Measurements from ENCODE around the gene POLRMT.
A peak's percentile ranks its signal among the peaks of the same experiment; 100 is the strongest.
"Not testable (repeated sequence)": the region's sequence is repeated elsewhere in the genome, so short reads cannot be mapped to it uniquely, and the experiment has no call there.

Gene POLRMT

GRCh38 chr19:585551-586110, 47.7 kb downstream of the POLRMT start:
- peak in 1 of 2 donors; percentile 15 for ATAC-seq (replicated peaks)
- H3K36me3 Mint-ChIP-seq, result peaks cover 6 to 15% of the 10 kb centered on the region in 2 donors
- peaks cover 11 to 20% of the 10 kb centered on the region in 2 donors for H3K4me1 Mint-ChIP-seq

GRCh38 chr19:585146-585545, 48.2 kb downstream of the POLRMT start:
- Mint-ChIP-seq H3K4me1 (peaks cover 11 to 20% of the 10 kb centered on the region in 2 donors), H3K27ac (peak overlapping the region; percentile 75), H3K36me3 (peaks cover 7 to 19% of the 10 kb centered on the region in 2 donors), H3K27me3 (peaks cover 9 to 14% of the 10 kb centered on the region in 2 donors)
- DNase-seq; H3K9me3 Mint-ChIP-seq; ATAC-seq (replicated peaks); H3K4me3 Mint-ChIP-seq: not testable (repeated sequence)

More at GRCh38 chr19:585551-586110, 47.7 kb downstream of the POLRMT start:
- no peak overlapping the region for H3K4me3 Mint-ChIP-seq
- peak overlapping the region; percentile 20 for H3K27ac Mint-ChIP-seq
- peaks cover 9 to 14% of the 10 kb centered on the region in 2 donors for H3K27me3 Mint-ChIP-seq
- DNase-seq, result no peak
- H3K9me3 Mint-ChIP-seq, result no peaks in the 10 kb centered on the region

GRCh38 chr19:584240-585001, 48.9 kb downstream of the POLRMT start:
- Mint-ChIP-seq H3K27me3 (peaks cover 9 to 14% of the 10 kb centered on the region in 2 donors), H3K27ac (peak overlapping the region; percentile 82), H3K9me3 (no peaks in the 10 kb centered on the region), H3K4me3 (peak overlapping the region in 1 of 2 donors; percentile 52), H3K36me3 (peaks cover 8 to 25% of the 10 kb centered on the region in 2 donors), H3K4me1 (peaks cover 11 to 20% of the 10 kb centered on the region in 2 donors)
- DNase-seq (no peak), ATAC-seq (replicated peaks) (peak; percentile 72 to 81)

- H3K27ac Mint-ChIP-seq, result peak overlapping the region; percentile 25
- peak overlapping the region in 1 of 2 donors; percentile 52 for H3K4me3 Mint-ChIP-seq
- peaks cover 8 to 27% of the 10 kb centered on the region in 2 donors for H3K36me3 Mint-ChIP-seq
- peaks cover 11 to 18% of the 10 kb centered on the region in 2 donors for H3K4me1 Mint-ChIP-seq
- DNase-seq, result no peak
- ATAC-seq (replicated peaks), result no peak
- peaks cover 9 to 10% of the 10 kb centered on the region in 2 donors for H3K27me3 Mint-ChIP-seq
- H3K9me3 Mint-ChIP-seq, result no peaks in the 10 kb centered on the region
These were observed 49.4 kb downstream of the POLRMT start for GRCh38 chr19:583968-584239.

GRCh38 chr19:583198-583967, 50.0 kb downstream of the POLRMT start:
- no peak for ATAC-seq (replicated peaks)
- Mint-ChIP-seq H3K27ac (peak overlapping the region; percentile 14), H3K36me3 (peaks cover 8 to 28% of the 10 kb centered on the region in 2 donors), H3K4me1 (peaks cover 11 to 13% of the 10 kb centered on the region in 2 donors), H3K27me3 (peaks cover 5% of the 10 kb centered on the region in 2 donors), H3K9me3 (no peaks in the 10 kb centered on the region), H3K4me3 (peak overlapping the region in 1 of 2 donors; percentile 52)
- no peak for DNase-seq

GRCh38 chr19:582497-583197, 50.7 kb downstream of the POLRMT start:
- no peak overlapping the region for H3K4me3 Mint-ChIP-seq
- no peaks in the 10 kb centered on the region for H3K9me3 Mint-ChIP-seq
- no peak for ATAC-seq (replicated peaks)
- DNase-seq, result no peak
- H3K4me1 Mint-ChIP-seq, result peaks cover 8 to 9% of the 10 kb centered on the region in 2 donors
- no peak overlapping the region for H3K27ac Mint-ChIP-seq
- no peaks in the 10 kb centered on the region for H3K27me3 Mint-ChIP-seq
- H3K36me3 Mint-ChIP-seq, result peaks cover 11 to 31% of the 10 kb centered on the region in 2 donors

- Mint-ChIP-seq H3K27me3 (no peaks in the 10 kb centered on the region), H3K4me3 (no peak overlapping the region), H3K27ac (no peak overlapping the region), H3K9me3 (no peaks in the 10 kb centered on the region), H3K4me1 (peaks cover 10 to 14% of the 10 kb centered on the region in 2 donors), H3K36me3 (peaks cover 12 to 35% of the 10 kb centered on the region in 2 donors)
- DNase-seq (no peak), ATAC-seq (replicated peaks) (no peak)
These were observed 51.8 kb downstream of the POLRMT start for GRCh38 chr19:581399-582111.

- Mint-ChIP-seq H3K27ac (no peak overlapping the region), H3K4me1 (peaks cover 13 to 25% of the 10 kb centered on the region in 2 donors), H3K4me3 (no peak overlapping the region), H3K27me3 (no peaks in the 10 kb centered on the region), H3K36me3 (peaks cover 13 to 35% of the 10 kb centered on the region in 2 donors), H3K9me3 (no peaks in the 10 kb centered on the region)
- DNase-seq, result no peak
- ATAC-seq (replicated peaks), result no peak
These were observed 53.0 kb downstream of the POLRMT start for GRCh38 chr19:580274-580835.

GRCh38 chr19:579842-580155, 53.5 kb downstream of the POLRMT start:
- H3K9me3 Mint-ChIP-seq, result no peaks in the 10 kb centered on the region
- peaks cover 15 to 40% of the 10 kb centered on the region in 2 donors for H3K36me3 Mint-ChIP-seq
- no peak overlapping the region for H3K27ac Mint-ChIP-seq
- no peak for DNase-seq
- no peak overlapping the region for H3K4me3 Mint-ChIP-seq
- ATAC-seq (replicated peaks), result no peak
- H3K27me3 Mint-ChIP-seq, result no peaks in the 10 kb centered on the region
- peaks cover 18 to 31% of the 10 kb centered on the region in 2 donors for H3K4me1 Mint-ChIP-seq

GRCh38 chr19:579111-579841, 54.1 kb downstream of the POLRMT start:
- Mint-ChIP-seq H3K4me1 (peaks cover 20 to 33% of the 10 kb centered on the region in 2 donors), H3K27ac (no peak overlapping the region), H3K4me3 (no peak overlapping the region), H3K36me3 (peaks cover 17 to 43% of the 10 kb centered on the region in 2 donors), H3K27me3 (no peaks in the 10 kb centered on the region), H3K9me3 (no peaks in the 10 kb centered on the region)
- DNase-seq (no peak), ATAC-seq (replicated peaks) (no peak)

- Mint-ChIP-seq H3K4me1 (peaks cover 19 to 38% of the 10 kb centered on the region in 2 donors), H3K4me3 (no peak overlapping the region), H3K27ac (no peak overlapping the region), H3K36me3 (peaks cover 16 to 34% of the 10 kb centered on the region in 2 donors), H3K9me3 (no peaks in the 10 kb centered on the region), H3K27me3 (no peaks in the 10 kb centered on the region)
- DNase-seq (no peak), ATAC-seq (replicated peaks) (no peak)
These were observed 55.6 kb downstream of the POLRMT start for GRCh38 chr19:577439-578392.

- Mint-ChIP-seq H3K4me3 (no peak overlapping the region), H3K9me3 (no peaks in the 10 kb centered on the region), H3K27ac (no peak overlapping the region)
These were observed 56.4 kb downstream of the POLRMT start for GRCh38 chr19:576768-577438.

More at GRCh38 chr19:576768-577438, 56.4 kb downstream of the POLRMT start:
- no peak for ATAC-seq (replicated peaks)
- DNase-seq, result no peak
- Mint-ChIP-seq H3K36me3 (peaks cover 16 to 37% of the 10 kb centered on the region in 2 donors), H3K4me1 (peaks cover 21 to 42% of the 10 kb centered on the region in 2 donors), H3K27me3 (no peaks in the 10 kb centered on the region)
